SK-N-SH treated with all-trans-retinoic acid at 6 μM for 48 hours (cell line): Measurements from ENCODE around the gene CD86.

Experiments used
- ATAC-seq: fragments of 200-7000 bp; cut with Tn5 transposase; 3 replicates; pipeline ENCODE4 v1.9.1; 2020; ENCODE audit warnings: mild to moderate bottlenecking, moderate library complexity
- ARNTL ChIP-seq: fragments of 450-650 bp; formaldehyde crosslinking; IDR thresholded peaks from 2 replicates; pipeline ENCODE4 v1.5.0; 2020; ENCODE audit warnings: low read depth, mild to moderate bottlenecking, moderate library complexity, borderline replicate concordance
- BACH2 ChIP-seq: fragments of 250-450 bp; sonication (Bioruptor Pico); IDR thresholded peaks from 2 replicates; pipeline ENCODE4 v1.9.0; 2021; ENCODE audit warnings: mild to moderate bottlenecking, borderline replicate concordance
- CSDC2 ChIP-seq: fragments of 250-450 bp; sonication (Bioruptor Pico); IDR thresholded peaks from 2 replicates; pipeline ENCODE4 v1.5.0; 2020; ENCODE audit warnings: mild to moderate bottlenecking, moderate library complexity
- ESRRG ChIP-seq: fragments of 250-450 bp; sonication (Bioruptor Pico); IDR thresholded peaks from 2 replicates; pipeline ENCODE4 v1.6.1; 2021; ENCODE audit warnings: mild to moderate bottlenecking
- GLIS3 ChIP-seq: fragments of 250-450 bp; sonication (Bioruptor Pico); IDR thresholded peaks from 2 replicates; pipeline ENCODE4 v1.5.0; 2020; ENCODE audit warnings: mild to moderate bottlenecking, moderate library complexity
- ISL1 ChIP-seq: fragments of 250-450 bp; sonication (Bioruptor Pico); IDR thresholded peaks from 2 replicates; pipeline ENCODE4 v2.1.2; 2022; ENCODE audit warnings: mild to moderate bottlenecking, moderate library complexity
- OSR1 ChIP-seq: fragments of 250-450 bp; sonication (Bioruptor Pico); IDR thresholded peaks from 2 replicates; pipeline ENCODE4 v1.8.0; 2022; ENCODE audit warnings: moderate library complexity, mild to moderate bottlenecking, inconsistent platforms
- PPARA ChIP-seq: fragments of 250-450 bp; sonication (Bioruptor Pico); IDR thresholded peaks from 2 replicates; pipeline ENCODE4 v1.5.0; 2020; ENCODE audit warnings: mild to moderate bottlenecking, borderline replicate concordance
- RARB ChIP-seq: fragments of 250-450 bp; sonication (Bioruptor Pico); IDR thresholded peaks from 2 replicates; pipeline ENCODE4 v1.8.0; 2021; ENCODE audit warnings: mild to moderate bottlenecking, moderate library complexity
- SNAI2 ChIP-seq: fragments of 250-450 bp; sonication (Bioruptor Pico); IDR thresholded peaks from 2 replicates; pipeline ENCODE4 v1.5.0; 2020; ENCODE audit warnings: mild to moderate bottlenecking, moderate library complexity
- TCF4 ChIP-seq: fragments of 250-450 bp; sonication (Bioruptor Pico); IDR thresholded peaks from 2 replicates; pipeline ENCODE4 v1.8.0; 2021; ENCODE audit warnings: mild to moderate bottlenecking, moderate library complexity, borderline replicate concordance
- TOX ChIP-seq: fragments of 250-450 bp; sonication (Bioruptor Pico); IDR thresholded peaks from 2 replicates; pipeline ENCODE4 v1.8.0; 2021; ENCODE audit warnings: mild to moderate bottlenecking, moderate library complexity, borderline replicate concordance
- ZC3H10 ChIP-seq: fragments of 250-450 bp; sonication (Bioruptor Pico); IDR thresholded peaks from 2 replicates; pipeline ENCODE4 v1.5.1; 2021; ENCODE audit warnings: mild to moderate bottlenecking, moderate library complexity
- ZFP3 ChIP-seq: fragments of 250-450 bp; sonication (Bioruptor Pico); IDR thresholded peaks from 2 replicates; pipeline ENCODE4 v1.5.0; 2020; ENCODE audit warnings: mild to moderate bottlenecking, moderate library complexity
- ZFP30 ChIP-seq: fragments of 450-650 bp; formaldehyde crosslinking; IDR thresholded peaks from 2 replicates; pipeline ENCODE4 v1.5.0; 2022; ENCODE audit warnings: mild to moderate bottlenecking, moderate library complexity
- ZNF565 ChIP-seq: fragments of 450-650 bp; formaldehyde crosslinking; conservative IDR thresholded peaks from 2 replicates; pipeline ENCODE4 v1.5.0; 2020; ENCODE audit warnings: low read depth, mild to moderate bottlenecking, moderate library complexity
- ZNF70 ChIP-seq: fragments of 450-650 bp; formaldehyde crosslinking; IDR thresholded peaks from 2 replicates; pipeline ENCODE4 v1.5.0; 2020; ENCODE audit warnings: mild to moderate bottlenecking, moderate library complexity
- ZNF8 ChIP-seq: fragments of 450-650 bp; formaldehyde crosslinking; IDR thresholded peaks from 2 replicates; pipeline ENCODE4 v1.5.0; 2020; ENCODE audit warnings: mild to moderate bottlenecking, moderate library complexity
- TF ChIP-seq, protein P1 (sequence below): fragments of 250-450 bp; sonication (Bioruptor Pico); IDR thresholded peaks from 2 replicates; pipeline ENCODE4 v1.5.0; 2020; ENCODE audit warnings: mild to moderate bottlenecking, moderate library complexity
- TF ChIP-seq, protein P2 (sequence below): fragments of 250-450 bp; sonication (Bioruptor Pico); IDR thresholded peaks from 2 replicates; pipeline ENCODE4 v1.8.0; 2021; ENCODE audit warnings: low read depth, mild to moderate bottlenecking, moderate library complexity, borderline replicate concordance
- TF ChIP-seq, protein P3 (sequence below): fragments of 250-450 bp; sonication (Bioruptor Pico); IDR thresholded peaks from 2 replicates; pipeline ENCODE4 v1.8.0; 2020; ENCODE audit warnings: mild to moderate bottlenecking, moderate library complexity, borderline replicate concordance
- TF ChIP-seq, protein P4 (sequence below): fragments of 250-450 bp; sonication (Bioruptor Pico); IDR thresholded peaks from 2 replicates; pipeline ENCODE4 v1.5.1; 2021; ENCODE audit warnings: mild to moderate bottlenecking, moderate library complexity
- TF ChIP-seq, protein P5 (sequence below): fragments of 250-450 bp; sonication (Bioruptor Pico); IDR thresholded peaks from 2 replicates; pipeline ENCODE4 v1.5.1; 2020; ENCODE audit warnings: low read depth, mild to moderate bottlenecking, moderate library complexity

CD86 gene

DNA sequence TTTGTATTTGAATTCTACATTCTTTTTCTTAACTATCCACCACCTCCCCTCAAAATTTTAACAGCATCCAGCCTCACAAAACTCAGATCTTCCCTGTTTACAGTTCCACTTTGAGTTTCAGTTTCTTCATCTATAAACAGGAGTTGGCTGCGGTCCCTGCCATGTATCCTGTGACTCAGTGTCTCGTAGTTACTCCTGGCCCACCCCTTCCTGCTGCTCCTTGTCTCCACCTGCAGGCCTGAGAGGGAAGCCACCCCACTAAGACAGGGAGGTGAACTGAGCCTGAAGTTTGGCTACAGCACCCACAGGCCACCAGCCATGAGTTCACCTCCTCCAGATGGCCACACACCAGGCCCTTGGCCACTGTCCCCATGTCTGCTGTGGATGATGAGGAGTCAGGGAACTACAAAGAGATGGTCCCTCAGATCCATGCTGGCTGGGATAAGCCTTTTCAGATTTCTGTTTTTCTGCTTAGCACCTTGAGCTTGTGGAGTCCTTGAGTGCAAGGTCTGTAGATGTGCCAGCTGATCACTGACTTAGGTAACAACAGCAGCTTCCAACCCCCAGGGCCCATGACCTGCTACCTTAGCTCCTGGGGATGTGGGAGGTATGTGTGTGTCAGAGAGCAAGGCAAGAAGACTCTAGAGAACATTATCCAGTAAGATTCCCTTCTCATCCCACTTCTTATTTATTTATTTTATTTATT is 37.5 kb downstream of the CD86 start:
- TF ChIP-seq TOX: no peak
- TF ChIP-seq, protein P1, sequence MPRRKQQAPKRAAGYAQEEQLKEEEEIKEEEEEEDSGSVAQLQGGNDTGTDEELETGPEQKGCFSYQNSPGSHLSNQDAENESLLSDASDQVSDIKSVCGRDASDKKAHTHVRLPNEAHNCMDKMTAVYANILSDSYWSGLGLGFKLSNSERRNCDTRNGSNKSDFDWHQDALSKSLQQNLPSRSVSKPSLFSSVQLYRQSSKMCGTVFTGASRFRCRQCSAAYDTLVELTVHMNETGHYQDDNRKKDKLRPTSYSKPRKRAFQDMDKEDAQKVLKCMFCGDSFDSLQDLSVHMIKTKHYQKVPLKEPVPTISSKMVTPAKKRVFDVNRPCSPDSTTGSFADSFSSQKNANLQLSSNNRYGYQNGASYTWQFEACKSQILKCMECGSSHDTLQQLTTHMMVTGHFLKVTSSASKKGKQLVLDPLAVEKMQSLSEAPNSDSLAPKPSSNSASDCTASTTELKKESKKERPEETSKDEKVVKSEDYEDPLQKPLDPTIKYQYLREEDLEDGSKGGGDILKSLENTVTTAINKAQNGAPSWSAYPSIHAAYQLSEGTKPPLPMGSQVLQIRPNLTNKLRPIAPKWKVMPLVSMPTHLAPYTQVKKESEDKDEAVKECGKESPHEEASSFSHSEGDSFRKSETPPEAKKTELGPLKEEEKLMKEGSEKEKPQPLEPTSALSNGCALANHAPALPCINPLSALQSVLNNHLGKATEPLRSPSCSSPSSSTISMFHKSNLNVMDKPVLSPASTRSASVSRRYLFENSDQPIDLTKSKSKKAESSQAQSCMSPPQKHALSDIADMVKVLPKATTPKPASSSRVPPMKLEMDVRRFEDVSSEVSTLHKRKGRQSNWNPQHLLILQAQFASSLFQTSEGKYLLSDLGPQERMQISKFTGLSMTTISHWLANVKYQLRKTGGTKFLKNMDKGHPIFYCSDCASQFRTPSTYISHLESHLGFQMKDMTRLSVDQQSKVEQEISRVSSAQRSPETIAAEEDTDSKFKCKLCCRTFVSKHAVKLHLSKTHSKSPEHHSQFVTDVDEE (CRISPR knock-in tag): no peak
- no peak for TF ChIP-seq CSDC2 (CRISPR knock-in tag)
- no peak for TF ChIP-seq ZFP30 (CRISPR knock-in tag)
- TF ChIP-seq ISL1 (CRISPR knock-in tag): no peak
- TF ChIP-seq ZC3H10: no peak
- TF ChIP-seq, protein P2, sequence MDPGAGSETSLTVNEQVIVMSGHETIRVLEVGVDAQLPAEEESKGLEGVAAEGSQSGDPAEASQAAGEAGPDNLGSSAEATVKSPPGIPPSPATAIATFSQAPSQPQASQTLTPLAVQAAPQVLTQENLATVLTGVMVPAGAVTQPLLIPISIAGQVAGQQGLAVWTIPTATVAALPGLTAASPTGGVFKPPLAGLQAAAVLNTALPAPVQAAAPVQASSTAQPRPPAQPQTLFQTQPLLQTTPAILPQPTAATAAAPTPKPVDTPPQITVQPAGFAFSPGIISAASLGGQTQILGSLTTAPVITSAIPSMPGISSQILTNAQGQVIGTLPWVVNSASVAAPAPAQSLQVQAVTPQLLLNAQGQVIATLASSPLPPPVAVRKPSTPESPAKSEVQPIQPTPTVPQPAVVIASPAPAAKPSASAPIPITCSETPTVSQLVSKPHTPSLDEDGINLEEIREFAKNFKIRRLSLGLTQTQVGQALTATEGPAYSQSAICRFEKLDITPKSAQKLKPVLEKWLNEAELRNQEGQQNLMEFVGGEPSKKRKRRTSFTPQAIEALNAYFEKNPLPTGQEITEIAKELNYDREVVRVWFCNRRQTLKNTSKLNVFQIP: no peak
- TF ChIP-seq PPARA (CRISPR knock-in tag): no peak
- no peak for TF ChIP-seq ESRRG (CRISPR knock-in tag)
- TF ChIP-seq, protein P3, sequence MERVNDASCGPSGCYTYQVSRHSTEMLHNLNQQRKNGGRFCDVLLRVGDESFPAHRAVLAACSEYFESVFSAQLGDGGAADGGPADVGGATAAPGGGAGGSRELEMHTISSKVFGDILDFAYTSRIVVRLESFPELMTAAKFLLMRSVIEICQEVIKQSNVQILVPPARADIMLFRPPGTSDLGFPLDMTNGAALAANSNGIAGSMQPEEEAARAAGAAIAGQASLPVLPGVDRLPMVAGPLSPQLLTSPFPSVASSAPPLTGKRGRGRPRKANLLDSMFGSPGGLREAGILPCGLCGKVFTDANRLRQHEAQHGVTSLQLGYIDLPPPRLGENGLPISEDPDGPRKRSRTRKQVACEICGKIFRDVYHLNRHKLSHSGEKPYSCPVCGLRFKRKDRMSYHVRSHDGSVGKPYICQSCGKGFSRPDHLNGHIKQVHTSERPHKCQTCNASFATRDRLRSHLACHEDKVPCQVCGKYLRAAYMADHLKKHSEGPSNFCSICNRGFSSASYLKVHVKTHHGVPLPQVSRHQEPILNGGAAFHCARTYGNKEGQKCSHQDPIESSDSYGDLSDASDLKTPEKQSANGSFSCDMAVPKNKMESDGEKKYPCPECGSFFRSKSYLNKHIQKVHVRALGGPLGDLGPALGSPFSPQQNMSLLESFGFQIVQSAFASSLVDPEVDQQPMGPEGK (CRISPR knock-in tag): no peak
- TF ChIP-seq, protein P4, sequence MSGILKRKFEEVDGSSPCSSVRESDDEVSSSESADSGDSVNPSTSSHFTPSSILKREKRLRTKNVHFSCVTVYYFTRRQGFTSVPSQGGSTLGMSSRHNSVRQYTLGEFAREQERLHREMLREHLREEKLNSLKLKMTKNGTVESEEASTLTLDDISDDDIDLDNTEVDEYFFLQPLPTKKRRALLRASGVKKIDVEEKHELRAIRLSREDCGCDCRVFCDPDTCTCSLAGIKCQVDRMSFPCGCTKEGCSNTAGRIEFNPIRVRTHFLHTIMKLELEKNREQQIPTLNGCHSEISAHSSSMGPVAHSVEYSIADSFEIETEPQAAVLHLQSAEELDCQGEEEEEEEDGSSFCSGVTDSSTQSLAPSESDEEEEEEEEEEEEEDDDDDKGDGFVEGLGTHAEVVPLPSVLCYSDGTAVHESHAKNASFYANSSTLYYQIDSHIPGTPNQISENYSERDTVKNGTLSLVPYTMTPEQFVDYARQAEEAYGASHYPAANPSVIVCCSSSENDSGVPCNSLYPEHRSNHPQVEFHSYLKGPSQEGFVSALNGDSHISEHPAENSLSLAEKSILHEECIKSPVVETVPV (CRISPR knock-in tag): no peak
- TF ChIP-seq, protein P5, sequence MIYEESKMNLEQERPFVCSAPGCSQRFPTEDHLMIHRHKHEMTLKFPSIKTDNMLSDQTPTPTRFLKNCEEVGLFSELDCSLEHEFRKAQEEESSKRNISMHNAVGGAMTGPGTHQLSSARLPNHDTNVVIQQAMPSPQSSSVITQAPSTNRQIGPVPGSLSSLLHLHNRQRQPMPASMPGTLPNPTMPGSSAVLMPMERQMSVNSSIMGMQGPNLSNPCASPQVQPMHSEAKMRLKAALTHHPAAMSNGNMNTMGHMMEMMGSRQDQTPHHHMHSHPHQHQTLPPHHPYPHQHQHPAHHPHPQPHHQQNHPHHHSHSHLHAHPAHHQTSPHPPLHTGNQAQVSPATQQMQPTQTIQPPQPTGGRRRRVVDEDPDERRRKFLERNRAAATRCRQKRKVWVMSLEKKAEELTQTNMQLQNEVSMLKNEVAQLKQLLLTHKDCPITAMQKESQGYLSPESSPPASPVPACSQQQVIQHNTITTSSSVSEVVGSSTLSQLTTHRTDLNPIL: no peak
- no peak for TF ChIP-seq RARB (CRISPR knock-in tag)
- no peak for TF ChIP-seq ZNF8 (CRISPR knock-in tag)
- TF ChIP-seq TCF4 (CRISPR knock-in tag): no peak
- TF ChIP-seq ZNF565 (CRISPR knock-in tag): no peak
- no peak for TF ChIP-seq SNAI2
- no peak for TF ChIP-seq OSR1 (CRISPR knock-in tag)
- TF ChIP-seq GLIS3 (CRISPR knock-in tag): no peak
- TF ChIP-seq ARNTL: no peak
- ATAC-seq: peak; percentile 74

DNA sequence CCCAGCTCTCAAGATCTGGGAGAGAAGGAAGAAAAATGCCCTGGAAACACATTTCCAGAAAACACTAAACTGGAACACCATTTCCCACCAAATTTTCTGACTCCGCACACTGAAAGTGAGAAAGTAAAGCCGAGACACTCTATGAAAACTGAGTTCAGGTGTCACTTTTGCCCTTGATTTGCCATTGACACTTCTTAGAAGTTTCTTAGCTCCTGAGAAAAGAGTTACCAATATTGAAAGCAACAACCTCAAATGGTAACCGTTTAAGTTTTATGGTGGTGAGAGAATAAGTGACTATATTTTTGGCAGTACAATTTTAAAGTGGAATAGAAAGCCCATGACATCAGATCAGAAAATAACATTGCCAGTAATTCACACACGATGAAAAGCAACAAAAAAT is 39.0 kb downstream of the CD86 start:
- TF ChIP-seq GLIS3 (CRISPR knock-in tag): no peak
- TF ChIP-seq ZNF70 (CRISPR knock-in tag): no peak
- no peak for TF ChIP-seq ZFP30 (CRISPR knock-in tag)
- TF ChIP-seq, all 23 proteins: peak for 0
- ATAC-seq: no peak

DNA sequence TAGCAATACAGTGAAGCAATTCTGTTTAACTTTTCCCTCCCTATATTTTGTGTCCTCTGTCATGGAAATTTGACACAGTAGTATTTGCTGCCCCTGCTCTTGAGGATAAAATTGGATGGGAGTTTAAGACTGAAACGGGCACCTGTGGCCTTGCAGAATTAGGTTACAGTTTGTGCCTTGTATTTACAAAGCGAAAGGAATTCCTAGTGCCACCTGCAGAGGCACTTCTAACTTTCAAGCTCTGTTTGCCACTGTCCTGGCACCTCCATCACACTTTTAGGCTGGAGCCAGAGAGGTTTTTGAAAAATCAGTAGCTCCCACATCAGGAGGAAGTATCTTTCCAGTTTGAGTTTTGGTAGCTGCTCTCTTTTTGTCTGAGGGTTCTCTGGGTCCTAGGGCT is 39.5 kb downstream of the CD86 start:
- no peak for ATAC-seq
- TF ChIP-seq BACH2 (CRISPR knock-in tag) (no peak), ISL1 (CRISPR knock-in tag) (no peak), ZFP3 (CRISPR knock-in tag) (no peak), RARB (CRISPR knock-in tag) (no peak), PPARA (CRISPR knock-in tag) (no peak), CSDC2 (CRISPR knock-in tag) (no peak), GLIS3 (CRISPR knock-in tag) (no peak)
- TF ChIP-seq, protein P5: no peak
